Activated B cell treated with CpG ODN at 0.5 μM for 24 hours (primary cell): ENCODE measurements around the gene MORF4L2. TPM values are rescaled to one million over a fixed set of nuclear protein-coding genes. Genes with fewer than 3 reads are reported as not detected.

Experiments used
- ATAC-seq: fragments of 200-7000 bp; cut with Tn5 transposase; one replicate; pipeline ENCODE4 v1.10.0; 2021; ENCODE audit warnings: low read depth, mild to moderate bottlenecking, moderate library complexity
- CTCF ChIA-PET: fragments of 350-600 bp; sonication (Branson Sonifier 250); formaldehyde crosslinking; loops from one replicate; lab custom pipeline; 2021; ENCODE audit warnings: antibody characterized with exemption; lab: Charles Lee
- POLR2A ChIA-PET: fragments of 350-600 bp; sonication (Branson Sonifier 250); formaldehyde crosslinking; loops from one replicate; lab custom pipeline; 2021; ENCODE audit warnings: antibody characterized with exemption; lab: Charles Lee
- DNase-seq: peaks from one replicate; pipeline ENCODE4 v3.0.0; 2022
- H3K27ac Mint-ChIP-seq: one replicate; pipeline ENCODE4 v1.8.0; 2020; ENCODE audit warnings: mixed read lengths
- H3K27me3 Mint-ChIP-seq: one replicate; pipeline ENCODE4 v1.8.0; 2021; ENCODE audit warnings: mixed read lengths
- H3K36me3 Mint-ChIP-seq: one replicate; pipeline ENCODE4 v1.8.0; 2021; ENCODE audit warnings: low read depth, mixed read lengths
- H3K4me1 Mint-ChIP-seq: one replicate; pipeline ENCODE4 v1.8.0; 2021; ENCODE audit warnings: mixed read lengths
- H3K4me3 Mint-ChIP-seq: one replicate; pipeline ENCODE4 v1.8.0; 2020; ENCODE audit warnings: mild to moderate bottlenecking, mixed read lengths
- H3K9me3 Mint-ChIP-seq: one replicate; pipeline ENCODE4 v1.8.0; 2020; ENCODE audit warnings: mixed read lengths
- CTCF ChIP-seq: fragments of 200-600 bp; IDR thresholded peaks from one replicate; pipeline ENCODE4 v1.8.0; 2022; ENCODE audit warnings: antibody characterized with exemption, mild to moderate bottlenecking
- intact Hi-C: fragments of 100-400 bp; cut with micrococcal nuclease; formaldehyde crosslinking; loops from one replicate; pipeline ENCODE4 v1.15.1; 2024
- total RNA-seq: library from RNA; stranded (reverse); gene quantifications from 2 replicates; pipeline ENCODE4 v1.2.3, GENCODE V29; 2022

MORF4L2 gene
- total RNA-seq, 1 donor from 2014 or later: 111 TPM

- Mint-ChIP-seq H3K4me1 (no peaks in the 10 kb centered on the region), H3K9me3 (no peaks in the 10 kb centered on the region), H3K27ac (no peak overlapping the region), H3K4me3 (no peak overlapping the region), H3K36me3 (no peaks in the 10 kb centered on the region), H3K27me3 (no peaks in the 10 kb centered on the region)
- TF ChIP-seq CTCF: no peak
- DNase-seq (no peak), ATAC-seq (no peak)
- ChIA-PET POLR2A (no interaction called here), CTCF (no interaction called here)
- intact Hi-C loops: no loop called here
Measured at GRCh38 chrX:103718120-103718519, 31.6 kb upstream of the MORF4L2 start.

- no peaks in the 10 kb centered on the region for H3K4me1 Mint-ChIP-seq
- CTCF ChIA-PET: no interaction called here
- TF ChIP-seq CTCF: no peak
- ATAC-seq (no peak), DNase-seq (no peak)
- no peak overlapping the region for H3K27ac Mint-ChIP-seq
- H3K27me3 Mint-ChIP-seq: no peaks in the 10 kb centered on the region
- no peak overlapping the region for H3K4me3 Mint-ChIP-seq
- H3K36me3 Mint-ChIP-seq: no peaks in the 10 kb centered on the region
- POLR2A ChIA-PET: no interaction called here
- intact Hi-C loops: no loop called here
- no peaks in the 10 kb centered on the region for H3K9me3 Mint-ChIP-seq
Measured at GRCh38 chrX:103716962-103717361, 30.5 kb upstream of the MORF4L2 start.

GRCh38 chrX:103710609-103711008 lies 24.1 kb upstream of the MORF4L2 start, which contains the start of gene TMEM31:
Gene TMEM31 (plus strand): TSS chrX:103710909. CDS start chrX:103712259, 1,350 bp downstream.
- Mint-ChIP-seq H3K36me3 (no peaks in the 10 kb centered on the region), H3K9me3 (no peaks in the 10 kb centered on the region), H3K4me3 (no peak within 1 kb of the TSS), H3K27ac (no peak within 1 kb of the TSS), H3K27me3 (no peaks in the 10 kb centered on the region), H3K4me1 (no peaks in the 10 kb centered on the region)
- ATAC-seq: no peak
- DNase-seq: no peak
- ChIA-PET CTCF (interaction anchor here (0.6 to 0.7 kb wide), 3 partner anchors 58 to 873 kb away, joined by 3 to 4 read pairs (median 3); no protein-coding TSS in a partner anchor), POLR2A (no interaction called here)
- intact Hi-C loops: loop anchor here (1.0 kb wide), 2 partner anchors 107 to 177 kb away; no protein-coding TSS in a partner anchor
- no peak for TF ChIP-seq CTCF

- H3K36me3 Mint-ChIP-seq: no peaks in the 10 kb centered on the region
- no peak for DNase-seq
- H3K9me3 Mint-ChIP-seq: no peaks in the 10 kb centered on the region
- H3K27ac Mint-ChIP-seq: no peak overlapping the region
- H3K4me3 Mint-ChIP-seq: no peak overlapping the region
- H3K27me3 Mint-ChIP-seq: no peaks in the 10 kb centered on the region
- no peak for TF ChIP-seq CTCF
- H3K4me1 Mint-ChIP-seq: no peaks in the 10 kb centered on the region
- no peak for ATAC-seq
- CTCF ChIA-PET: no interaction called here
- POLR2A ChIA-PET: no interaction called here
- intact Hi-C loops: no loop called here
Measured at GRCh38 chrX:103704863-103705262, 18.4 kb upstream of the MORF4L2 start.

GRCh38 chrX:103699243-103699642 lies 12.7 kb upstream of the MORF4L2 start:
- Mint-ChIP-seq H3K27ac (no peak overlapping the region), H3K36me3 (no peaks in the 10 kb centered on the region), H3K27me3 (peaks cover 3% of the 10 kb centered on the region), H3K4me1 (no peaks in the 10 kb centered on the region), H3K4me3 (no peak overlapping the region), H3K9me3 (no peaks in the 10 kb centered on the region)
- no peak for TF ChIP-seq CTCF
- DNase-seq: no peak
- ChIA-PET POLR2A (no interaction called here), CTCF (no interaction called here)
- no peak for ATAC-seq
- intact Hi-C loops: no loop called here
